Measurements from ENCODE around the gene CAPN1.

- TF ChIP-seq CTCF (IDR thresholded peaks at IDR 0.05), result no peak
- TF ChIP-seq POLR2A (IDR thresholded peaks at IDR 0.05), result no peak
These were observed 18.0 kb upstream of the CAPN1 start for GRCh38 chr11:65163684-65164083.

Data from right lobe of liver (tissue), 4 donors.